UCSD-AML1 (cell line): ENCODE data around the gene KRT5.

ENCODE experiments used
- DNase-seq: peaks from one replicate; lab custom pipeline; 2025; ENCODE audit not compliant: unreplicated experiment; lab: John Stamatoyannopoulos, UW

The KRT5 gene

GRCh38 chr12:52519826-52520662 is at the start of gene KRT5:
TSS of gene KRT5 (minus strand) at chr12:52520394. CDS start at chr12:52520296, 98 bp downstream.
- DNase-seq: no peak

DNA sequence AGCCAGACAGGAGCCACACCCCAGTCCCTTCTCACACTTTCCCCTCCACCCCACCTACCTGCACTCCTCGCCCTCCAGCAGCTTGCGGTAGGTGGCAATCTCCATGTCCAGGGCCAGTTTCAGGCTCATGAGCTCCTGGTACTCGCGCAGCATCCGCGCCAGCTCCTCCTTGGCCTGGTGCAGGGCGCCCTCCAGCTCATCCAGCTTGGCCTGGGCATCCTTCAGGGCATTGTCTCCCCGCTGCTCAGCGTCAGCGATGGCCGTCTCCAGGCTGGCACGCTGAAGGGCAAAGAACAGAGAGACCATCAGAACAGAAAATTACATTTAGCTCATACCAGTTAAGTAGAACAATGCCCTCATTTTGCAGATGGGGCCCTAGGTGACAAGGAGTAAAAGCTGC is 47.9 kb upstream of the KRT5 start:
- DNase-seq: no peak

DNA sequence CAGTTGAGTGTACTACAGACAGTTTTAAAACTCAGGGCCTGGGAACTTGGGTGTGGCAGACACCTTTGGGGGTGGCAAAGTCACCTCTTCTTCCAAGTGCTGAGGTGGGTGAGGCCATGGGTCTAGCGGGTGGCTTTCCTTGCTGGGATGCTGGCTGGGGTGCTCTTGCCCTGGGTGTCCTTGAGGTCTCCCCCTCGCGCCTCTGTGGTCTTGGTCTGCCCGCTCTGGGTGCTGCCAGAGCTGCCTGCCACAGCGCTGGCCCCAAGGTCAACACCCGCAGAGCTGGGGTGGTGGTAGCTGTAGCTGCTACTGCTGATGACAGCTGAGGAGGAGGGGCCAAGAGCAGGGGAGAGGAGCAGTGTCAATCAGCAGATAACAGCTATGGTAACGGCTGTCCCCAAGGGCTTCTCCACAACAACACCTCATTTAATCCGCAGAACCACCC is 46.7 kb upstream of the KRT5 start:
- no peak for DNase-seq

GRCh38 chr12:52564582-52564981 is 44.4 kb upstream of the KRT5 start:
- DNase-seq: no peak

GRCh38 chr12:52561880-52562449 is 41.8 kb upstream of the KRT5 start:
- DNase-seq: no peak

GRCh38 chr12:52559979-52560378 is 39.8 kb upstream of the KRT5 start:
- DNase-seq: no peak

GRCh38 chr12:52558781-52559445 is 38.7 kb upstream of the KRT5 start:
- DNase-seq: no peak

GRCh38 chr12:52557476-52557875 is 37.3 kb upstream of the KRT5 start:
- no peak for DNase-seq

DNA sequence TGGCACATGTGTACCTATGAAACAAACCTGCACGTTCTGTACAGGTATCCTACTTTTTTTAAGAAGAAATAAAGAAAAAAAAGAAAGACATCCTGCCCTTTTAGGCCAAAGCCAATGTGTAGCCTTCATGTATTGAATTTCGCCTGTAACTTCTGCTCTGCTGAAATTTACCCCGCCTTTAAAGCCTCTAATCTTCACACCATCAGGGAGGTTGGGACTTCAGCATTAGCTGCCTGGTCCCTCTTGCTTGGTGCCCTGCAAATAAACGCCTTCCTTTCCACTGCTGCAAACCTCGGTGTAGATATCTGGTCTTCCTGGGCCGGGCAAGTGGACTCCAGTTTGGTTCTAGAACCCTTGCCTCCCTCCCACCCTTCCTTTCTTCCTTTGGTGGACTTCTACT is 35.4 kb upstream of the KRT5 start:
- no peak for DNase-seq

DNA sequence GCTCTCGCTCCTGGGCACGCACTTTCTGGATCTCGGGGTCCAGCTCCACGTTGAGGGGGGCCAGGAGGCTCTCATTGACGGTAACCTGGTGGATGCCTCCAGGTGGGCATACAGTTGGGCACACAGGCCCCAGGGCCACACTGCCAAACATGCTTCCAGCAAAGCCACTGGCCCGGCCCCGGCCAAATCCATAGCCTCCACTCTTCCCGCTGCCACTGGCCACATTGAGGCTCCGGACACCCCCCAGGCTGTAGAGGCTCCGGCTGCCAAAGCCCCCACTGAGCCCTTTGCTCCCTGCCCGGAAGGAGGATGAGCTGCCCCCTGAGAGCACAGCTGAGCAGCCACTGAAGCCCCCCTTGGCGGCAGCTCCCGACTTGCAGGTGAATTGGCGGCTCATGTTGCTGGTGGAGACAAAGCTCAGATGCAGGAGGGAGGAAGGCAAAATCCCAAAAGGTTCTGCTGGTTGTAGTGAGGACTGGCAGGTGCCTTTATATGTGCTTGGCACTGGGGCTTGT is 32.5 kb upstream of the KRT5 start, which contains the start of gene KRT71:
Gene KRT71 (minus strand): TSS at position 465 of the 515 bp plus-strand sequence. CDS start 68 bp downstream, at position 397.
- no peak for DNase-seq

DNA sequence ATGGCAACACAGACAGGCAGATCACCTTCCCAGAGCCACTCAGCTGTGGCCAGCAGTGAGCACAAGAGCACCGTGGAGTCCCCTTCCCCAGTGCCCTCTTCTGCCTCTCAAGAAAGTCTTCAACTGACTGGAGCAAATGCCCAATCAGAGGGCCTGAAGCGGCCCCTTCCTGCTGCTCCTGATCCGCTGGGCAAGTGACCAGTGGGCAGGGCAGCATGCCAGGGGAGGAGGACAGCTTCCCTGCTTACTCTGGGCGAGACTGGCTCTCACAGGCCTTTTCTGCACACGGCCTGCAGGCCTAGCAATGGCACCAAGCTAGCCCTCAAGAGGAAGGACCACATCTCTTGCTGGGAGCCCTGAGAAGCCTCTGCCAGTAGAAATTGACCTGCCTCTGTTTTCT is 31.9 kb upstream of the KRT5 start:
- no peak for DNase-seq

DNA sequence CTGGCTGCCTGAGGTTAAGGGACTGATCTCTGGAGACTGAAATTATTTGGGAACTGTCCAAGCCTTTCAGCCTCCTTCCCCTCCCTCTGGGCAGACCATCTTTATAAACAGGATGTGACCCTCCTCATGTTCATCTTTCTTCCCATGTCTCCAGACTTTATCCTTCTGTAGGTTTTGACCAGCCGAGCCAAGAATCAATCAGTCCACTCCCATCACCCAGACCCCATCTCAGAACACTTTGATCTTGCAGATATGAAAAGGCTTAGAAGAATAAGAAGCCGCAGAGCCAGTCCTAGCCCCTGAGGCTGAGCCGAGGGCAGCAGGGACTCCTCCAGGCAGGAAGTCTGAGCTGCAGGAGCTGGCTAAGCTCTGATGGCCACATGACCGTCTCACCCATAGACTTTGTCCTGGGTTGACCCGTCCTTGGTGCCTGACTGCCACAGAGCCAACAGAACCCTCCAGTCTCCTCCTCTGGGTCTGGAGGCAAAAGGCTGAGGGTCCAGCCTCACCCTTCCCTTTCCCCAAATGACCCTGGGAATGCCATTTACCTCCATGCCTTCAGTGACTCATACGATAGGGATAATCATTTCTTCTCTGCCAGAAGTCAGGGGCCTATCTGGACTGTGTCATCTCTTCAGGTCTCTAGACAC is 31.1 kb upstream of the KRT5 start:
- no peak for DNase-seq

- no peak for DNase-seq
Observed at GRCh38 chr12:52546126-52546525, 25.9 kb upstream of the KRT5 start.

GRCh38 chr12:52543985-52544883 is 24.0 kb upstream of the KRT5 start:
- no peak for DNase-seq

DNA sequence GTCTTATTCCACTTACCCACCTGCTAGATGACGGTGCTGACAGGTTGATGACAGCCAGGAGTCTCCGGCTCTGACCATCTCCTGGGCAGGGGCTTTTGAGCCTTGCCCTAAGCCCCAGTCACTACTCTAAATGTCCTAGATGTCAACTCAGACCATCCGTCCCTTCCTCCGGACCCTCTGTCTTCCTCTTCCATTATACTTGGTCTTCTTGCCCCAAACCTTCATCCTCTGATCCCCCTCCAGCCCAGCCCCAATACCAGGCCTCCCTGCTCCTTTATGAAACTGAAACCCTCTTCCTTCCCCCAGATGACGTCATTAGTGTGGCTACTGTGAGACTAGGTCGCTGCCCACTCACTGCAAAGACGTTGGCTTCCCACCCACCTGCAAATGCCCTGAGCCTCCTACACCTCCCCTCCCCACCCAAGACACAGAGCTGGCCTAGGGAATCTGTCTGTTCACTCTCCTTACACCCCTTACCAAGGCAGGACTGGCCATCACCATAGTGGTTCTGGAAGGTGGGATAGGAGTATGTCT is 22.7 kb upstream of the KRT5 start:
- no peak for DNase-seq

GRCh38 chr12:52542157-52542556 is 22.0 kb upstream of the KRT5 start:
- no peak for DNase-seq

DNA sequence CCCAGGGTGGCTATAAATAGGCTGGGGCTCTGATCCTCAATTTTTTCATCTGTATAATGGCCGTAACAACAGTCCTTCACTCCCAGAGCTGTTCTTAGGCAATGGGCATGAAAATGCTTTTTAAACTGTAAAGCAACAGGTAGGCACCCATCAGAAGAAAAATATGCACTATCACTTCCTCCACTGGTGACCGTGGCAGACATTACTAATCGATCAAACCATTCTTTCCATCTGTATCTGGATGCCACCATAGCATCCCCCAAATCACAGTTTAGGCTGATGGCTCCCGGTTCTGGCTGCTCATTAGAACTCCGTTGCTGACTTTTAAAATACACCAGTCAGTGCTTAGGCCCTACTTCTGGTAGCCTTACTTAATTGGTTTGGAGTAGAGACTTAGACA is 21.5 kb upstream of the KRT5 start:
- DNase-seq: no peak

GRCh38 chr12:52540531-52540930 is 20.3 kb upstream of the KRT5 start:
- no peak for DNase-seq

DNA sequence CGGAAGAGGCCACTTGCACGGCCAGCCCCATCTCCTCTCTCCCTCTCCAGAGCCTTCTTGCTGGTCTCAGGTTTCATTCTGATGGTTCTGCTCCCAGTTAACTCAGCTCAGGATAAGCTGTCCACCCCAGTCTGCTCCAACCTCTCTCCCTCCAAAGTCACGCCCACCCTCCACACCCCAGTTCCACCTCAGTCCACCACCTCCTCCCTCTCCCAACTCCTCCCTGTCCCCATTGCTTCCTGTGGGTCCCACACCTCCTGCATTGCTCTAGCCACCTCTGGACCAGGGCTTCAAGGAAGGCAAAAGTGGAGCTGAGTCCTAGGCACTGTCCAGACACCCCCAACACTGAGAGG is 19.6 kb upstream of the KRT5 start:
- DNase-seq: no peak
